GM12878 (cell line): ENCODE measurements around the gene HLA-B. TPM values are rescaled to one million over a fixed set of nuclear protein-coding genes. Genes with fewer than 3 reads are reported as not detected.

Experiments
- ATAC-seq: fragments of 200-7000 bp; cut with Tn5 transposase; 3 replicates; pipeline ENCODE4 v1.9.1; 2020; ENCODE audit warnings: mild to moderate bottlenecking, moderate library complexity
- BruUV-seq: library from RNA; stranded (reverse); fragments of 400-500 nt; replicated peaks from 2 replicates; lab custom pipeline; 2021; lab: Mats Ljungman, UMichigan
- CTCF ChIA-PET: fragments of 300-600 bp; sonication (Branson Sonifier 250); formaldehyde crosslinking; extraction: SDS; loops from one replicate; lab custom pipeline; 2021; ENCODE audit warnings: inconsistent platforms; lab: Yijun Ruan, JAX
- POLR2A ChIA-PET: fragments of 350-600 bp; formaldehyde crosslinking; extraction: SDS; loops from one replicate; lab custom pipeline; 2021; ENCODE audit warnings: inconsistent platforms; lab: Charles Lee
- RAD21 ChIA-PET: fragments of 300-600 bp; sonication (Branson Sonifier 250); formaldehyde crosslinking; loops from one replicate; lab custom pipeline; 2023; ENCODE audit warnings: antibody characterized with exemption; ENCODE audit not compliant: unreplicated experiment; lab: Charles Lee
- SMC1A ChIA-PET: fragments of 300-600 bp; sonication (Branson Sonifier 250); formaldehyde crosslinking; loops from one replicate; lab custom pipeline; 2023; ENCODE audit not compliant: unreplicated experiment, uncharacterized antibody; lab: Charles Lee
- DNase-seq: peaks from one replicate; pipeline ENCODE4 v3.0.0-alpha.2; 2011; ENCODE audit warnings: low read depth, low spot score
- FAIRE-seq: peaks from 3 replicates; lab custom pipeline; 2011; peaks lifted over from hg19 to GRCh38; lab: Jason Lieb, UNC
- H2AFZ ChIP-seq: 2 replicates; pipeline ENCODE4 v1.6.0; 2011; ENCODE audit warnings: low read depth, low read length, control low read depth; ENCODE audit not compliant: control insufficient read depth
- H3K27ac ChIP-seq: 2 replicates; pipeline ENCODE4 v1.5.1; 2011; ENCODE audit warnings: control low read depth; ENCODE audit not compliant: control insufficient read depth, insufficient read depth
- H3K27me3 ChIP-seq, 2 experiments: replicated peaks in 1 of 2; 2 replicates each; pipeline versions ENCODE4 v1.6.0 to v1.6.1; 2011; ENCODE audit warnings: low read length in 1 of 2; ENCODE audit not compliant: control insufficient read depth in 2 of 2, insufficient read depth in 2 of 2
- H3K36me3 ChIP-seq, 2 experiments: 2 replicates each; pipeline ENCODE4 v1.5.1; 2011; ENCODE audit warnings: low read length in 1 of 2; ENCODE audit not compliant: control insufficient read depth in 2 of 2, insufficient read depth in 2 of 2
- H3K4me1 ChIP-seq: 2 replicates; pipeline ENCODE4 v1.6.1; 2011; ENCODE audit warnings: mild to moderate bottlenecking, low read length, moderate library complexity, mixed read lengths; ENCODE audit not compliant: control insufficient read depth, insufficient read depth
- H3K4me2 ChIP-seq: 2 replicates; pipeline ENCODE4 v1.6.0; 2011; ENCODE audit warnings: control low read depth; ENCODE audit not compliant: control insufficient read depth, insufficient read depth
- H3K4me3 ChIP-seq: fragments of 200-600 bp; sonication (generic); 2 replicates; pipeline ENCODE4 v1.5.1; 2016
- H3K79me2 ChIP-seq: 2 replicates; pipeline ENCODE4 v1.6.0; 2011; ENCODE audit warnings: low read length; ENCODE audit not compliant: control insufficient read depth, insufficient read depth
- H3K9ac ChIP-seq: 2 replicates; pipeline ENCODE4 v1.8.0; 2011; ENCODE audit warnings: low read length, control low read depth, mixed read lengths; ENCODE audit not compliant: control insufficient read depth, insufficient read depth
- H3K9me3 ChIP-seq: replicated peaks from 3 replicates; pipeline ENCODE4 v1.5.1; 2011; ENCODE audit warnings: mild to moderate bottlenecking, low read length; ENCODE audit not compliant: control insufficient read depth, insufficient read depth
- H4K20me1 ChIP-seq: 2 replicates; pipeline ENCODE4 v1.6.0; 2011; ENCODE audit not compliant: control insufficient read depth, insufficient read depth
- BRCA1 ChIP-seq: IDR thresholded peaks from 2 replicates; pipeline ENCODE4 v1.6.1; 2011; ENCODE audit warnings: low read depth, low read length, improper control_type of control experiment
- CREB1 ChIP-seq: IDR thresholded peaks from 2 replicates; pipeline ENCODE4 v1.6.1; 2012; ENCODE audit warnings: low read depth, mild to moderate bottlenecking, inconsistent platforms
- HDGF ChIP-seq: fragments of 450-650 bp; IDR thresholded peaks from 2 replicates; pipeline ENCODE4 v1.6.1; 2016; ENCODE audit warnings: antibody characterized with exemption
- PAX8 ChIP-seq: fragments of 450-650 bp; IDR thresholded peaks from 2 replicates; pipeline ENCODE4 v1.6.1; 2017; ENCODE audit warnings: mild to moderate bottlenecking, moderate library complexity
- POLR2A ChIP-seq: IDR thresholded peaks from 2 replicates; pipeline ENCODE4 v1.6.1; 2011; ENCODE audit warnings: low read depth, mild to moderate bottlenecking, low read length
- RB1 ChIP-seq: fragments of 450-650 bp; formaldehyde crosslinking; IDR thresholded peaks from 2 replicates; pipeline ENCODE4 v1.6.1; 2017; ENCODE audit warnings: mild to moderate bottlenecking, borderline replicate concordance
- SMAD5 ChIP-seq: IDR thresholded peaks from 2 replicates; pipeline ENCODE4 v1.6.1; 2016; ENCODE audit warnings: antibody characterized with exemption, low read depth
- in situ Hi-C: fragments of 300-500 bp; cut with MboI; formaldehyde crosslinking; loops from 9 replicates; pipeline ENCODE4 v1.14.3; 2018; ENCODE audit warnings: mixed read lengths
- intact Hi-C: fragments of 100-400 bp; cut with micrococcal nuclease; formaldehyde crosslinking; loops from one replicate; pipeline ENCODE4 v1.14.2; 2022; ENCODE audit not compliant: unreplicated experiment
- polyA plus RNA-seq, 11 experiments: library from polyadenylated mRNA; depleted of rRNA in 4 of 11; unstranded in 6 of 11; stranded (reverse) in 5 of 11; fragments of >200 nt; fragmentation: Nextera tagmentation in 4 of 11; fragmentation: Illumina TruSeq in 1 of 11; extraction: Ambion mirVana in 4 of 11; extraction: Trizol in 1 of 11; gene quantifications; 1 replicate in 1 of 11; 2 replicates in 10 of 11; pipeline versions ENCODE4 v1.2.1 to v1.2.3, GENCODE V29; 2011 to 2016; ENCODE audit warnings: inconsistent platforms in 2 of 11, missing spikeins in 2 of 11, low read depth in 1 of 11
- total RNA-seq, 4 experiments: library from RNA; depleted of rRNA in 3 of 4; stranded (reverse); fragments of >200 nt in 3 of 4; fragmentation: Illumina TruSeq in 1 of 4; extraction: Trizol in 1 of 4; gene quantifications; 2 replicates each; pipeline versions ENCODE4 v1.2.1 to v1.2.3, GENCODE V29; 2013 to 2021
- TF ChIP-seq, protein P1 (sequence below): fragments of 450-650 bp; IDR thresholded peaks from 2 replicates; pipeline ENCODE4 v1.6.1; 2018; ENCODE audit warnings: borderline replicate concordance, mild to moderate bottlenecking; ENCODE audit not compliant: partially characterized antibody

The HLA-B gene
- total and polyA plus RNA-seq, 10 of the 15 experiments (the other 5 are each of a cell fraction or from before 2014, with no cell fraction given) = 820 to 5,128 (median 3,370) TPM

DNA sequence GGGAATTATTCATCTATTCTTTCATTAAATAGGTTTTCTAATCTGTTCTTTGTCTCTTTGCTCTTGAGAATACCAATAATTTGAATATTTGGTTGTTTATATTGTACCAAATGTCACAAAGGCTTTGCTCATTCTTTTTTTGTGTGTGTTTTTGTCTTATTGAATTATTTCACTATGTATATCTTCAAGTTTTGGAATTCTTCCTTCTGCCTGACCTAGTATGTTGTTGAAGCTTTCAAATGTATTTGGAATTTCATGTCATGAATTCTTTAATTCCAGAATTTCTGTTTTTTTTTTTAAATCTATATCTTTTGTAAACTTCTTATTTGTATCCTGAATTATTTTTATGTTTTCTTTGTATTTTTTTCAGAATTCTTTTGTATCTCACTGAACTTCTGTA, 16.8 kb downstream of the HLA-B start:
- RAD21 ChIA-PET = no interaction called here
- no peak for TF ChIP-seq RB1
- no peak for TF ChIP-seq POLR2A
- TF ChIP-seq, protein P1, sequence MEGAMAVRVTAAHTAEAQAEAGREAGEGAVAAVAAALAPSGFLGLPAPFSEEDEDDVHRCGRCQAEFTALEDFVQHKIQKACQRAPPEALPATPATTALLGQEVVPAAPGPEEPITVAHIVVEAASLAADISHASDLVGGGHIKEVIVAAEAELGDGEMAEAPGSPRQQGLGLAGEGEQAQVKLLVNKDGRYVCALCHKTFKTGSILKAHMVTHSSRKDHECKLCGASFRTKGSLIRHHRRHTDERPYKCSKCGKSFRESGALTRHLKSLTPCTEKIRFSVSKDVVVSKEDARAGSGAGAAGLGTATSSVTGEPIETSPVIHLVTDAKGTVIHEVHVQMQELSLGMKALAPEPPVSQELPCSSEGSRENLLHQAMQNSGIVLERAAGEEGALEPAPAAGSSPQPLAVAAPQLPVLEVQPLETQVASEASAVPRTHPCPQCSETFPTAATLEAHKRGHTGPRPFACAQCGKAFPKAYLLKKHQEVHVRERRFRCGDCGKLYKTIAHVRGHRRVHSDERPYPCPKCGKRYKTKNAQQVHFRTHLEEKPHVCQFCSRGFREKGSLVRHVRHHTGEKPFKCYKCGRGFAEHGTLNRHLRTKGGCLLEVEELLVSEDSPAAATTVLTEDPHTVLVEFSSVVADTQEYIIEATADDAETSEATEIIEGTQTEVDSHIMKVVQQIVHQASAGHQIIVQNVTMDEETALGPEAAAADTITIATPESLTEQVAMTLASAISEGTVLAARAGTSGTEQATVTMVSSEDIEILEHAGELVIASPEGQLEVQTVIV = no peak
- TF ChIP-seq BRCA1 = no peak
- no peak for TF ChIP-seq CREB1
- no peak for TF ChIP-seq HDGF
- no peak for TF ChIP-seq PAX8
- TF ChIP-seq SMAD5 = no peak
- POLR2A ChIA-PET = no interaction called here
- Histone ChIP-seq H2AFZ (no peak overlapping the region), H3K9me3 (peaks cover 26% of the 10 kb centered on the region), H3K79me2 (no peaks in the 10 kb centered on the region), H3K4me2 (no peak overlapping the region), H3K4me1 (no peaks in the 10 kb centered on the region), H3K9ac (no peak overlapping the region), H3K4me3 (no peak overlapping the region), H3K27ac (no peak overlapping the region), H3K27me3 (no peaks in the 10 kb centered on the region), H3K36me3 (no peaks in the 10 kb centered on the region), H4K20me1 (no peaks in the 10 kb centered on the region)
- SMC1A ChIA-PET = interaction anchor here (0.7 kb wide), 1 partner anchor 398 kb away, joined by 3 read pairs; no protein-coding TSS in a partner anchor
- FAIRE-seq = no peak
- no peak for DNase-seq
- ATAC-seq = no peak
- intact Hi-C loops = no loop called here
- CTCF ChIA-PET = no interaction called here
- no TSS peak for BruUV-seq
- in situ Hi-C loops = no loop called here
